ENCODE data around the gene AGBL1. TPM values are rescaled to one million over a fixed set of nuclear protein-coding genes. Genes with fewer than 3 reads are reported as not detected.
"Not testable (repeated sequence)": the region's sequence is repeated elsewhere in the genome, so short reads cannot be mapped to it uniquely, and the experiment has no call there.

AGBL1 gene
- total RNA-seq, 4 donors from 2014 or later, result 0.32 to 0.40 TPM; not detected in 2

DNA sequence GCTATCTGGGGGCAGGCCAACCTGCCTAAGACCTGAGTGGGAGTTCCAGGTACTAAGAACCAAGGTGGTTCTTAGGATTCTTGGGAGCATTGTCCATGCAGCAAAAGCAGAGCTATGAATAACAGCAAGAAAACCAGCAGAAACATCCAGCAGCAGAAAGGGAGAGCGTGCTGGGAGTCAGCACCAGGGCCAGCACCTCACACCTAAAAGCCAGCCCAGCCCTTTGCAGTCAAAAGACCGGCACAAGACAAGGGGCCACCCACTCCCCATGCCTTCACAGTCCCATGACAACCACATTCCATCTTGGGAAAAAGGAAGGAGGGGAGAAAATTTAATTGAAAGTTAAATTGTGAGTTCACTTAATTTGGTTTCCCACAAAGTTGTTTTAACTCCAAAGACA lies 364.9 kb downstream of the AGBL1 start:
- intact Hi-C loops (cut with DNase I; ENCODE audit: low total_unique reads), result no loop called here
- 0 to 23% methylated on average over 1 to 2 of the region's 2 CpGs for WGBS, 2 donors (ENCODE audit: low coverage in 1 of 2)

DNA sequence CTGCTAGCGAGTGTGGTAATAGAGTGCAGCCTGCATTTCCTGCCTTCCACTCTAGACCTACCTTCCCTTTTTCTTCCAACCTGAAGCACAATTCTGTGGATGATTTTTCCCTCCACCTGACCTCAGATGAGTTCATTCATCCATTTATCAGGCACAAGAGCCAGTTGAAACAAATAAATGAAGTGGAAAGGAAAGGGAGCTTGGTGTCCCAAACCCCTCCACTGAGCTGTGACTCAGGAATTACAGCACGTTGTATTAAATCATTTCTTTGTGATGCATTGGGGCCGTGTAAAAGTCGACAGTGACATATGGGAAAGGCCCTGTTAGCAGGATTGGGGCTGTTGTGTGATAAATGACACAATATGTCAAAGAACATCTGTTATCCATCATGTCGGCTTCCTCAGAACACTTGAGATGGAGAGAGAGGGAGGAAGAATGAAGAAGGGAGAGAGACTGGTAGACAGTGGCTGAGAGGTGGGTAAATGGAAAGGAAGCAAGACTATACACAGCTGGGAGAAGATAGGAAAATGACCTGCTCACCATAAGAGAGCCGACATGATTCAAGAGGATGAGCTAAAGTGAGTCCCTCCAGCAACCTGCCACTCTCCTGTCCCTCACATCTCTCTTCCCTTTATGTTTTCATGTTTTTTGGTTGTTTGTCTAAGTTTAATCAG lies 366.0 kb downstream of the AGBL1 start:
- intact Hi-C loops (cut with DNase I; ENCODE audit: low total_unique reads), result no loop called here
- Histone ChIP-seq H3K27me3 (no peaks in the 10 kb centered on the region), H3K27ac (no peak overlapping the region), H3K4me1 (no peaks in the 10 kb centered on the region), H3K9me3 (no peaks in the 10 kb centered on the region), H3K36me3 (no peaks in the 10 kb centered on the region), H3K4me3 (no peak overlapping the region)
- TF ChIP-seq EP300 (IDR thresholded peaks at IDR 0.05; ENCODE audit: low read depth), result no peak
- no peak for DNase-seq
- WGBS, 2 donors (ENCODE audit: low coverage in 1 of 2), result 33 to 52% methylated on average over 6 of the region's 6 CpGs
- in situ Hi-C loops (cut with MboI; ENCODE audit: low pct_ligation_motif_present in 1 of 4, low pct_unique_long_range_greater_than_20kb in 1 of 4, low sequenced_read_pairs in 3 of 4), result no loop called here

More for the DNA sequence above, 364.9 kb downstream of the AGBL1 start:
- DNase-seq, result no peak
- Histone ChIP-seq H3K27me3 (no peaks in the 10 kb centered on the region), H3K36me3 (no peaks in the 10 kb centered on the region), H3K4me3 (no peak overlapping the region), H3K4me1 (no peaks in the 10 kb centered on the region), H3K9me3 (no peaks in the 10 kb centered on the region), H3K27ac (no peak overlapping the region)
- in situ Hi-C loops (cut with MboI; ENCODE audit: low pct_ligation_motif_present in 1 of 4, low pct_unique_long_range_greater_than_20kb in 1 of 4, low sequenced_read_pairs in 3 of 4), result no loop called here
- no peak for TF ChIP-seq EP300 (IDR thresholded peaks at IDR 0.05; ENCODE audit: low read depth)
- TF ChIP-seq CTCF (IDR thresholded peaks at IDR 0.05), result no peak
- no peak for TF ChIP-seq POLR2A (IDR thresholded peaks at IDR 0.05)
- TF ChIP-seq POLR2AphosphoS5 (IDR thresholded peaks at IDR 0.05), result no peak

DNA sequence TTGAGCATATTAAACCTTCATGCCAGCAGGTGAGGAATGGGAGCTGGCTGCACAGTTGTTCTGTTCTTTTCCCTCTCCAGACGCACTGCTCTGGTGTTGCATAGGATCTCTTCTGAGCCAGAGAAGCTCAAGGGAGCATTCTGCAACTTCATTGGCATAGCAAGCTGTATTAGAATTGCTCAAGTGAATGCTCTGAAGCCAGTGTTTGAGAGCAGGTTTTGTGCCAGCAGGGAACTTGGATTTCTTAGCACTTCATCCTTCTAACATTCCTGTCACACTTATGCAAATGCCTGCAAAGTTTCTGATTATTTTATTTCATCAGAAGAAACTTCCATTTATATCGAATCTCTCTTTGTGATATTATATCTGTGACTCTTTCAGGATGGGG lies 366.6 kb downstream of the AGBL1 start:
- intact Hi-C loops (cut with DNase I; ENCODE audit: low total_unique reads), result no loop called here
- WGBS, 2 donors (ENCODE audit: low coverage in 1 of 2), result 68% methylated on average over 2 of the region's 2 CpGs; no CpG with 5 or more reads in 1 of the 2 donors
- in situ Hi-C loops (cut with MboI; ENCODE audit: low pct_ligation_motif_present in 1 of 4, low pct_unique_long_range_greater_than_20kb in 1 of 4, low sequenced_read_pairs in 3 of 4), result no loop called here
- H3K4me1 ChIP-seq, result no peaks in the 10 kb centered on the region
- no peak overlapping the region for H3K27ac ChIP-seq
- no peak overlapping the region for H3K4me3 ChIP-seq
- H3K9me3 ChIP-seq, result no peaks in the 10 kb centered on the region
- H3K27me3 ChIP-seq, result no peaks in the 10 kb centered on the region
- TF ChIP-seq POLR2A (IDR thresholded peaks at IDR 0.05) (no peak), POLR2AphosphoS5 (IDR thresholded peaks at IDR 0.05) (no peak), CTCF (IDR thresholded peaks at IDR 0.05) (no peak), EP300 (IDR thresholded peaks at IDR 0.05; ENCODE audit: low read depth) (no peak)
- no peaks in the 10 kb centered on the region for H3K36me3 ChIP-seq
- no peak for DNase-seq

DNA sequence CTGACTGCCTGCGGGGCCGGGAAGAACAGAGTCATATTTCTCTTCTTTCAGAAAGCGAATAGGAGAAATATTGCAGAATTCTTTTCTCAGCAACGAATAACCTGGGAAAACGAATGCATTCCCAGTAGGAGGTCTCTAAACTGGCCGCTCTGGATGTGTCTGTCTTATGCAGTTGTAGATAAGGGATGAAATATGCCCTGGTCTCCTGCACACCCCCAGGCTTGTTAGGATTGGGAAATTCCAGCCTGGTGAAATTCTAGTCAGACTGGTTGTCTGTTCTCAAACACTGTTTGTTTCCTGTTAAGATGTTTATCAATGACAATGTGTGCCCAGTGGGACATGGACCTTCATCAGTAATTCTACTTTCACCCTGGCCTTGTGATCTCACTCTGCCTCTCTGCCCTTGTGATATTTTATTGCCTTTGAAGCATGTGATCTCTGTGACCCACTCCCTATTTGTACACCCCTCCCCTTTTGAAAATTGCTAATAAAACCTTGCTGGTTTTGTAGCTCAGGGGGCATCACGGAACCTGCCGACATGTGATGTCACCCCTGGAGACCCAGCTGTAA lies 385.9 kb downstream of the AGBL1 start:
- H3K36me3 ChIP-seq; H3K4me1 ChIP-seq; DNase-seq; intact Hi-C loops (cut with DNase I; ENCODE audit: low total_unique reads); in situ Hi-C loops (cut with MboI; ENCODE audit: low pct_ligation_motif_present in 1 of 4, low pct_unique_long_range_greater_than_20kb in 1 of 4, low sequenced_read_pairs in 3 of 4); H3K27ac ChIP-seq; H3K27me3 ChIP-seq; H3K4me3 ChIP-seq: not testable (repeated sequence)
- peaks cover 0 to 13% of the 10 kb centered on the region in 2 donors for H3K9me3 ChIP-seq
- WGBS, 2 donors (ENCODE audit: low coverage in 1 of 2), result 80 to 84% methylated on average over 6 to 8 of the region's 8 CpGs

- Histone ChIP-seq H3K27ac (no peak overlapping the region), H3K4me1 (no peaks in the 10 kb centered on the region), H3K9me3 (no peaks in the 10 kb centered on the region), H3K36me3 (no peaks in the 10 kb centered on the region), H3K4me3 (no peak overlapping the region), H3K27me3 (no peaks in the 10 kb centered on the region)
- TF ChIP-seq CTCF (IDR thresholded peaks at IDR 0.05), result no peak
- no peak for TF ChIP-seq POLR2A (IDR thresholded peaks at IDR 0.05)
- no peak for TF ChIP-seq POLR2AphosphoS5 (IDR thresholded peaks at IDR 0.05)
- no peak for TF ChIP-seq EP300 (IDR thresholded peaks at IDR 0.05; ENCODE audit: low read depth)
- no peak for DNase-seq
- WGBS, 2 donors (ENCODE audit: low coverage in 1 of 2), result 62 to 63% methylated on average over 2 of the region's 2 CpGs
- intact Hi-C loops (cut with DNase I; ENCODE audit: low total_unique reads) (no loop called here), in situ Hi-C loops (cut with MboI; ENCODE audit: low pct_ligation_motif_present in 1 of 4, low pct_unique_long_range_greater_than_20kb in 1 of 4, low sequenced_read_pairs in 3 of 4) (no loop called here)
Measured at GRCh38 chr15:86481720-86482119, 402.0 kb downstream of the AGBL1 start.

All from transverse colon (tissue), 4 donors.